ENCODE data around the gene IL17RE.

DNA sequence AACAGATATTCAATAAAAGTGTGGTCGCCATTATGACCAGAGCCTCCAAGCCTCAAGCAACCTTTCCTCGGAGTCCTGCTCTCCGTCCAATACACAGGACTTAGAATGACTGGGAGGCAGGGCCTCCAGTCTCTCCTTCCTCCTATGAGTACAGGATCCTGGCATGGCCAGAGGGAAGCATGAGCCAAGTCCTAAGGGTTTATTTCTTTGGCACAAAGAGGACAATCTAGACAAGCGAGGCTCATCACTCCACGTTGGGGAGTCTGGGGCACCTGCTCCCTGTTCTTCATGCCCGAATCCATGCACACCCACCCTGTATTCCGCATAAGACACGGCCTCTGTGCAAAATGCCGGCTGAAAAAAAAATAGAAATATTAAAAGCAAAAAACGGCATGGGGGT, 42.7 kb downstream of the IL17RE start:
- TF ChIP-seq, protein P1, sequence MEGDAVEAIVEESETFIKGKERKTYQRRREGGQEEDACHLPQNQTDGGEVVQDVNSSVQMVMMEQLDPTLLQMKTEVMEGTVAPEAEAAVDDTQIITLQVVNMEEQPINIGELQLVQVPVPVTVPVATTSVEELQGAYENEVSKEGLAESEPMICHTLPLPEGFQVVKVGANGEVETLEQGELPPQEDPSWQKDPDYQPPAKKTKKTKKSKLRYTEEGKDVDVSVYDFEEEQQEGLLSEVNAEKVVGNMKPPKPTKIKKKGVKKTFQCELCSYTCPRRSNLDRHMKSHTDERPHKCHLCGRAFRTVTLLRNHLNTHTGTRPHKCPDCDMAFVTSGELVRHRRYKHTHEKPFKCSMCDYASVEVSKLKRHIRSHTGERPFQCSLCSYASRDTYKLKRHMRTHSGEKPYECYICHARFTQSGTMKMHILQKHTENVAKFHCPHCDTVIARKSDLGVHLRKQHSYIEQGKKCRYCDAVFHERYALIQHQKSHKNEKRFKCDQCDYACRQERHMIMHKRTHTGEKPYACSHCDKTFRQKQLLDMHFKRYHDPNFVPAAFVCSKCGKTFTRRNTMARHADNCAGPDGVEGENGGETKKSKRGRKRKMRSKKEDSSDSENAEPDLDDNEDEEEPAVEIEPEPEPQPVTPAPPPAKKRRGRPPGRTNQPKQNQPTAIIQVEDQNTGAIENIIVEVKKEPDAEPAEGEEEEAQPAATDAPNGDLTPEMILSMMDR (IDR thresholded peaks at IDR 0.05), result no peak
- no peak for TF ChIP-seq POLR2A (IDR thresholded peaks at IDR 0.05)

Data from lower leg skin (tissue), 3 donors.